ENCODE measurements around the gene XBP1. TPM values are rescaled to one million over a fixed set of nuclear protein-coding genes. Genes with fewer than 3 reads are reported as not detected.
A peak's percentile ranks its signal among the peaks of the same experiment; 100 is the strongest.

The XBP1 gene
- total RNA-seq, 2 donors from 2014 or later, result 62.7 to 91.8 TPM

DNA sequence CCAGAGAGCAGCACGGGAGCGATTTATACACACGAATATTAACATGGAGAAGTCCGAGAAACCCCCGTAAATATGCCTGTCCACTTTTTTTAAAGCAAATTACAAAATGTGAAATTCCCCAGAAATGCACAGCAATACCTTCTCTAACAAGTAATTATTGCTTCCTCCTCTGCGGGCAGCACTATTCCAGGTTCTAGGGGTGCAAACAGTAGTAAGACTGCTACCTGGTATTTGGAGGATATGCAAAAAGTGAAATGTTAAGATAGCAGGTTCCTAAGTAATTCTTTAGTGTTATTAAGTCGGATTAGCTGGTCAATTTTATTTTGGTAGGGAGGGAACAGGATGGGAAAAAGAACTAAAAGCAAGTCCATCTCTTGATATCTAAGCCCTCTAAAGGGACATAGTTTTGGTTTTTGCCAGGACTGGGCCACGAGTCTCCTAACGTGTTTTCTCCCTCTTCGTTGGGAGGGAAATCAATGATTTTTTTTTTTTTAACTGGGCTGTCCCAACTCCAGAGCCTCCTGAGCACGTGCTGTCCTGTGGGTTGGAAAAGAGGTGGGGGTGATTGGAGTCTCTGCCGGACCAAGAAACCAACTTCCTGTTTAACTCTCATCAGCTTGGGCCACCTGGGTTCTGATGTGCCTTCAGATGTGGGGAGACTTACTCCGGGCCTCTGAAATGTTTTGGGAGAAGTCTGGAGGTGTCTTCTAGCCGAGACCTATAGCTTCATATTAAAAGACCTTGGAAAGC is 1.7 kb upstream of the XBP1 start:
- H3K36me3 Mint-ChIP-seq, result peaks cover 21 to 36% of the 10 kb centered on the region in 2 donors

DNA sequence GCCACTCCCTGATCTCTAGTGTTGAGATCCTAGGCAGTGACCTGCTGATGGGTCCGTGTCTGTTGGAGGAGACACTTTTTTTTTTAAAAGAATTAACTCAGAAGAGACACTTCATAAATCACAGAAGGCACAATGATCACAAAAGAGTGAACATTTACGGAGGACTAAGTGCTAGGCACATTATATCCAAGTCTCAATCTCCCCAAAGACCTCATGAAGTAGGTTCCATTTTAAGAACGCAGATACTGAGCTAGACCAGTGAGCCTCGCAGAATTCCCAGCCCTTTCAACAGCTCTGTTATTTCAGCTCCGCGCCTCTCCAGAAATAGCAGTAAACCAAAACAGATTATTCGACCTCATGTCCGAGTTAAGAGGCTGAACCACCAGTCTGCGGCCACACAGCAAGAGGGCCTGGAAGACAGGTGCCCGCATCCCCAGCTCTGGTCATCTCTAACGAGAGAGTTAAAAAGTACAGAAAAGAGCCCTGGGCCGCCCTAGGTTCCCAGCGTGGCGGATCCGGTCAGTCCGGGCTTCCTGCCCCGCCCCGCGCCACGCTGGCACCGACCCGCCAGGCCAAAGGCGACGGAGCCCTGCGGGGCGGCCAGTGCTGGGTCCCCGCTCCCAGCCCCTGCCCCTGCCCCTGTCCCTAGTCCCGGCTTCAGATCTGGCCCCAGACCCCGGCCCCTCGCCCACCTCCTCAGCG is 612 bp downstream of the XBP1 start:
- ATAC-seq, result peak; percentile 35 to 47
- Mint-ChIP-seq H3K27ac (peak overlapping the region; percentile 98), H3K36me3 (peaks cover 38 to 57% of the 10 kb centered on the region in 2 donors), H3K9me3 (no peaks in the 10 kb centered on the region)
- DNase-seq (ENCODE audit: low spot score in 2 of 2), result peak in 1 of 2 donors; percentile 41

More for the DNA sequence above, 1.7 kb upstream of the XBP1 start:
- DNase-seq (ENCODE audit: low spot score in 2 of 2), result no peak
- Mint-ChIP-seq H3K27ac (peak overlapping the region; percentile 90 to 98), H3K9me3 (no peaks in the 10 kb centered on the region)
- no peak for ATAC-seq

DNA sequence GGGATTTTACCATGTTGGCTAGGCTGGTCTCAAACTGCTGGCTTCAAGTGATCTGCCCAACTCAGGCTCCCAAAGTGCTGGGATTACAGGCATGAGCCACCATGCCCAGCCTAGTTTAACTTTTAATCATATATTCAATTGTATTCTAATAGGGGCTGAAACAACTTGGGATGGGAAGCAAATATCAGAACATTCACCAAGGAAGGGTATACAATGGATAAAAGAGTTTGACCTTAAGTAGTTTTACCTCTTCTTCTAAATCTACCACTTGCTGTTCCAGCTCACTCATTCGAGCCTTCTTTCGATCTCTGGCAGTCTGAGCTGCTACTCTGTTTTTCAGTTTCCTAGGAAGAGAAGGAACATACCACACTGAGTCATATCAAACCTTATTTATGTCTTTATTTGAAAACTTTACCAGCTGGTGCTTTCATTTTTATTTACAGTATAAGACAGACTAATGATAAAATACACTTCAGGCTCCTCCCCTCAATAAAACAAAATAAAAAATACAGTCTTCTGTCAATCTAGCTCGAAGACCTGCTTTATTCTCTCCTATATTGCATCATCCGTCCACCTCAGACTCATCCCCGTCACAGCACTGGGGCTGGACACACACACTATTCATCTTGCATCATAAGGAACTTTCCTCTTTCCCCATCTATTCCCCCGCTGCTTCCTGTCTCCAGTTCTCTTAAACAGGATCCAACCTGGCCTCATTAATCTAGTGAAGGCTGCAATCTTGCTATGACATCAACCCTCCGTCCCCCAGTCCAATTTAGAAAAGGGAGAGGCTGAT is 1.4 kb downstream of the XBP1 start:
- peaks cover 38 to 61% of the 10 kb centered on the region in 2 donors for H3K36me3 Mint-ChIP-seq
- H3K27ac Mint-ChIP-seq, result peak overlapping the region; percentile 98

DNA sequence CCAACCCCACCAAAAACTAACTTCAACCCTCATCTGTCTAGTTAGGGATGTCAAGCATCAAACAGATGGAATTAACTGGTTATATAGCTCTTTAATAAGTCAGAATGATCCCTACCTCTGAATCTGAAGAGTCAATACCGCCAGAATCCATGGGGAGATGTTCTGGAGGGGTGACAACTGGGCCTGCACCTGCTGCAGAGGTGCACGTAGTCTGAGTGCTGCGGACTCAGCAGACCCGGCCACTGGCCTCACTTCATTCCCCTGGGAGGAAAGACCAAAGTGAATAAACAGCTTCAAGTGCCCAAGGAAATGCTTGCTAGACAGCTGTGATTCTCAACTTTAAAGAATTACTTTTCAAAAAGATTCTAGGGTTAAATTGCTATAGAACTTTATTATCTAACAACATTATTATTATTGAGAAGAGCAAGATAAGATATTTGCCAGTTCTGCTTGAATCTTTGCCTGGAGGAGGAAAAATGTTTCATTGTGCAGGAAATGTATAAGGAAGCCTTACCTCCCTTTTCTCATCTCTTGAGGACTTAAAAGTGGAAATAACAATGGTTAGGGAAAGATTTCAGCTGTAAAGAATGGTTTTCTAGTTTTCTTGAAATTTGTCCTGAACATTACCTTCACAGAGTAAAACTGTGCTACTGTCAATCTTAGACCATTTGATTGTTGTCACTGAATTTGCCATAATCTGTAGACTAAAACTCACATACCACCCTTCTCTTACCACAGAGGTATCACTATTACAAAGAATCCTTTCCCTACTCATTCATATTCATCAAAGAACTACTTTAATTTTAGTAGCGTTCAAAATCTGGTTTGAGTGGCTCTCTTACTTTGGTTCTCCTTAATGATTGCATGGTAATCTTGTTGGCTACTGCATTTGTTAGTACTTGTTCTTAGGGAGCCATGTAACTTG is 4.2 kb downstream of the XBP1 start:
- ATAC-seq (no peak), DNase-seq (ENCODE audit: low spot score in 2 of 2) (no peak)
- peak overlapping the region; percentile 59 to 77 for H3K27ac Mint-ChIP-seq
- peaks cover 38 to 54% of the 10 kb centered on the region in 2 donors for H3K36me3 Mint-ChIP-seq
- no peaks in the 10 kb centered on the region for H3K9me3 Mint-ChIP-seq

More for the DNA sequence above, 1.4 kb downstream of the XBP1 start:
- peak; percentile 53 to 64 for ATAC-seq
- H3K9me3 Mint-ChIP-seq, result no peaks in the 10 kb centered on the region
- peak; percentile 35 to 62 for DNase-seq (ENCODE audit: low spot score in 2 of 2)

- H3K9me3 Mint-ChIP-seq, result no peaks in the 10 kb centered on the region
- ATAC-seq, result no peak
- no peak for DNase-seq (ENCODE audit: low spot score in 2 of 2)
- peaks cover 33 to 54% of the 10 kb centered on the region in 2 donors for H3K36me3 Mint-ChIP-seq
- H3K27ac Mint-ChIP-seq, result no peak overlapping the region
These were observed 5.2 kb downstream of the XBP1 start for GRCh38 chr22:28795071-28795693.

GRCh38 chr22:28793976-28794584 is 6.3 kb downstream of the XBP1 start:
- Mint-ChIP-seq H3K9me3 (no peaks in the 10 kb centered on the region), H3K36me3 (peaks cover 24 to 45% of the 10 kb centered on the region in 2 donors), H3K27ac (no peak overlapping the region)
- no peak for ATAC-seq
- DNase-seq (ENCODE audit: low spot score in 2 of 2), result no peak

GRCh38 chr22:28792491-28793383 is 7.6 kb downstream of the XBP1 start:
- Mint-ChIP-seq H3K36me3 (peaks cover 17 to 32% of the 10 kb centered on the region in 2 donors), H3K27ac (peak overlapping the region; percentile 19 to 63), H3K9me3 (no peaks in the 10 kb centered on the region)
- ATAC-seq (peak in 1 of 2 donors; percentile 57), DNase-seq (ENCODE audit: low spot score in 2 of 2) (no peak)

- DNase-seq (ENCODE audit: low spot score in 2 of 2), result no peak
- H3K9me3 Mint-ChIP-seq, result no peaks in the 10 kb centered on the region
- H3K36me3 Mint-ChIP-seq, result peaks cover 17 to 28% of the 10 kb centered on the region in 2 donors
- peak; percentile 44 to 78 for ATAC-seq
- peak overlapping the region; percentile 19 to 63 for H3K27ac Mint-ChIP-seq
These were observed 8.4 kb downstream of the XBP1 start for GRCh38 chr22:28791841-28792490.

DNA sequence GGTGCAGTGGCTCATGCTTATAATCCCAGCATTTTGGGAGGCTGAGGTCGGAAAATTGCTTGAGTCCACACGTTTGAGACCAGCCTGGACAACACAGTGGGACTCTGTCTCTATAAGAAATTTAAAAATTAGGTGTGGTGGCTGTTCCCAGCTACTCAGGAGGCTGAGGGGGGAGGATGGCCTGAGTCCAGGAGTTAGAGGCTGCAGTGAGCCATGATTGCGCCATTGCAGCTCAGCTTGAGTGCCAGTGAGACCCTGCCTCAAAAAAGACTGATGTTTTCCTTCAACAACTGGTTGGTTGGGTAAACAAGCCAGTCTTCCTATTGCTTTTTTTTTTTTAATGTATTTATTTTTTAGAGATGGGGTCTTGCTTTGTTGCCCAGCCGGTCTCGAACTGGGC is 9.2 kb downstream of the XBP1 start:
- peaks cover 15 to 20% of the 10 kb centered on the region in 2 donors for H3K36me3 Mint-ChIP-seq

DNA sequence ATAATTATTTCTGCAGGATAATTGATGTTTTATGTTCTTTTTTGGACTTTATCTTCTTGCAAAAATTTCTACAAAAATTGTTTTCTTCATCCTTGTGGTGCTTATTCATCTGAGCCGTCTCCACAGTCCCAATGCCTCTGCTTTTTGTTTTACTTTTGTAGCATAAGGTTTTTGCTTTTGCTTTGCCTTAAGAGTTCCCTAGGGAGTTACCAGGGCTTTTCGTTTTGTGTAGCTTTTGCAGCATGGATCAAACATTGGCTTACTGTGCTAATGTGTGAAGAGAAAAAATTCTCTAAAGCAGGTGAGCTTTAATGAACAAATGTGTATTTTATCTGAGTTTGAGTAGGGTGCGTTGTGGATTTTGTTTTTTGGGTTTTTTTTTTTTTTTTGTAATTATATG is 11.8 kb downstream of the XBP1 start:
- H3K36me3 Mint-ChIP-seq, result peaks cover 1 to 10% of the 10 kb centered on the region in 2 donors
- no peaks in the 10 kb centered on the region for H3K9me3 Mint-ChIP-seq
- ATAC-seq, result no peak

More for the DNA sequence above, 9.2 kb downstream of the XBP1 start:
- Mint-ChIP-seq H3K27ac (no peak overlapping the region), H3K9me3 (no peaks in the 10 kb centered on the region)
- DNase-seq (ENCODE audit: low spot score in 2 of 2), result no peak
- ATAC-seq, result no peak

DNA sequence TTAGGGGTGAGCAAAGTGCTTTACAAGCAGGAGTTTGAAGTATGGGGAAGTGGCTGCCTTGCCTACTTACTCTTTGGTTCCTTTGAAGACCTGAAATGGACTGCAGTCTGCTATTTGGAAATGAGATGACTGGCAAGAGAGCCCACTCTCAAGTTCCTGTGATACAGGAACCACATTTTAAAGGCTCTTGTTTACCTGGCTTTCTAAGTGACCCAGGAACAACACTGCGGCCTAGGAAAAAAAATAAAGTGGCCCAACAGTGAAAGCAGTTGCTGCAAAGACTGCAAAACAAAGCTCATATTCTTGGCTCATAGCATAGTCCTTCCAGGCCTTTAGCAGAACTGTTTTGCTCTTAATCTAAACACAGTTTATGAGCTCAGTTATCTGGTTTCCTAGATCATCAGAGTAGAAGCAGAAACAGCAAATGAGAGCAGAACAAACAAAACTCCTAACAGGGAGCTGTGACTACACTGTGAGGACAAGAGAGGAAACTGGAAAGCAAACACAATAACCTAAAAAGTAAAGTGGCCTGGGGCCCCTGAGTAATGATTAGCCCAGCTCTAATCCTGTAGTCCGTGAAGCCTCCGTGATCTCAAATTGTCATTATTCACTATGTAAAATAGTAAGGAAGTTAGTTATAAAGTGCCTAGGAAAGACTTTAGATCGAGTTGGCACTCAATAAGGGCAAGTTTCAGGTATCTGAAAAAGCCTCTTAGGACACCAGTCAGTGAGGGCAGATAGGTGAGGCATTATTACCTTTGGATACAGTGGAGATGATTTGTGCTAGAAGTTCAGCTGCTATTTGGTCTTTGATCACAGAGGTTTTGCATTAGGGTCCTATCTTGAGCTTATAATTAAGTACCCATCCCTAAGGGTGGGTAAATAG is 16.3 kb downstream of the XBP1 start:
- ATAC-seq (no peak), DNase-seq (ENCODE audit: low spot score in 2 of 2) (no peak)
- Mint-ChIP-seq H3K9me3 (no peaks in the 10 kb centered on the region), H3K36me3 (peaks cover 13 to 15% of the 10 kb centered on the region in 2 donors), H3K27ac (no peak overlapping the region)

More for the DNA sequence above, 11.8 kb downstream of the XBP1 start:
- H3K27ac Mint-ChIP-seq, result no peak overlapping the region
- DNase-seq (ENCODE audit: low spot score in 2 of 2), result no peak

GRCh38 chr22:28780296-28780695 is 20.1 kb downstream of the XBP1 start:
- Mint-ChIP-seq H3K36me3 (peaks cover 7 to 19% of the 10 kb centered on the region in 2 donors), H3K9me3 (no peaks in the 10 kb centered on the region), H3K27ac (no peak overlapping the region)
- ATAC-seq (peak in 1 of 2 donors; percentile 33), DNase-seq (ENCODE audit: low spot score in 2 of 2) (no peak)

DNA sequence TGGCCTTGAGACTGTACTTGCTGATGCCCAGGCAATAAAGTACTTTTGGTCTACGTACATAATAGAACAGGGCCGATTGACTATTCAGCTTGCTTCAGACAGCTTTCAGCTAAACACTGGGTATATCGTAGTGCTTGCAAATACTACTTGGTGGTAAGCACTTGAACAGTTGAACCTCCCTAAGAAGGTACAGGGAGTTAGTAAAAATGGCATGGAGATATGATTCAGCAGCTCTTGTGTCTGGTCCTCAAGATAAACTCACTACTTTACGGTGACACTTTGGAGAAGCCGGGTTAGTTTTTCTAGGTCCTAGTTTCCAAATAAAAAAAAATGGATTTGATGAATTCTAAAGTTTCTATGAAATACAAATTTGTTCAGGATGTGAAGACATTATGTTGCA is 20.5 kb downstream of the XBP1 start:
- Mint-ChIP-seq H3K27ac (no peak overlapping the region), H3K36me3 (peaks cover 8 to 23% of the 10 kb centered on the region in 2 donors), H3K9me3 (no peaks in the 10 kb centered on the region)
- ATAC-seq, result no peak
- DNase-seq (ENCODE audit: low spot score in 2 of 2), result no peak

Measured in activated naive CD4-positive, alpha-beta T cell treated with anti-CD3 and anti-CD28 coated beads, Interleukin-2, amount 50 U/mL, for 72 hours (primary cell).